ENCODE measurements around the gene ERCC3. TPM values are rescaled to one million over a fixed set of nuclear protein-coding genes. Genes with fewer than 3 reads are reported as not detected.

Gene ERCC3
- total and polyA plus RNA-seq, 7 experiments from 2014 or later, result 15.9 to 71.5 (median 49.7) TPM

DNA sequence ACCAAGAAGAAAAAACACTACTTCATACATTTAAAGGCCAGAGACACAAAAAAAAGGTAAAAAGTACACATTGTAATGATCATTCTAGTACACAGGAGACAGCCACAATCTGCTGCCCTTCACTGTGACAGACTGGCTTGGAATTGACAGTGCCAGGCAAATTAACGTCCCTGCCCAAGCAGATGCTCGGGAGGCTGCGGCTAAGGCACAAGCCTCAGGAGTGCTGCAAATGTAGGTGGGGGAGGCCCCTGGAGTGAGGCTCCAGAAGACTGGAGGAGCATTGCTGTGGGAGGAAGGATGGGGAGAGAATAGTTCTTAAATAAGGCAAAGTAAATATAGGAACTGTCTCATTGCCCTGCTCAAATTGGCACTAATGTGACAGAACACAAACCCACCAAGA, 18.6 kb downstream of the ERCC3 start:
- peak overlapping the region in 5 of 9 donors; percentile 59 to 87 (median 79) for H3K27ac Mint-ChIP-seq
- CTCF ChIA-PET, result no interaction called here
- POLR2A ChIA-PET, result no interaction called here
- no peak for DNase-seq
- H3K4me1 ChIP-seq (ENCODE audit: control insufficient read depth in 2 of 2, insufficient read depth in 2 of 2, low read length in 2 of 2), result no peaks in the 10 kb centered on the region
- peaks cover 25 to 96% (median 38%) of the 10 kb centered on the region in 3 experiments for H3K36me3 ChIP-seq (ENCODE audit: control insufficient read depth in 2 of 3, insufficient read depth in 3 of 3, low read length in 3 of 3)
- H3K27me3 ChIP-seq (ENCODE audit: control insufficient read depth in 2 of 2, insufficient read depth in 2 of 2, low read length in 2 of 2), result no peaks in the 10 kb centered on the region
- H3K9me3 ChIP-seq (ENCODE audit: control insufficient read depth in 2 of 3, low read length in 3 of 3), result no peaks in the 10 kb centered on the region
- H3K4me3 ChIP-seq (ENCODE audit: low read length), result no peak overlapping the region
- intact Hi-C loops (cut with micrococcal nuclease), result no loop called here
- H3K27me3 Mint-ChIP-seq, result no peaks in the 10 kb centered on the region
- peak overlapping the region in 1 of 10 donors; percentile 22 for H3K4me3 Mint-ChIP-seq
- H3K27ac ChIP-seq (ENCODE audit: low read depth, low read length), result no peak overlapping the region
- ATAC-seq, result no peak
- H3K4me1 Mint-ChIP-seq, result peaks cover 9 to 21% (median 13%) of the 10 kb centered on the region in 7 donors
- no peaks in the 10 kb centered on the region for H3K9me3 Mint-ChIP-seq
- peaks cover 22 to 82% (median 42%) of the 10 kb centered on the region in 5 donors for H3K36me3 Mint-ChIP-seq

DNA sequence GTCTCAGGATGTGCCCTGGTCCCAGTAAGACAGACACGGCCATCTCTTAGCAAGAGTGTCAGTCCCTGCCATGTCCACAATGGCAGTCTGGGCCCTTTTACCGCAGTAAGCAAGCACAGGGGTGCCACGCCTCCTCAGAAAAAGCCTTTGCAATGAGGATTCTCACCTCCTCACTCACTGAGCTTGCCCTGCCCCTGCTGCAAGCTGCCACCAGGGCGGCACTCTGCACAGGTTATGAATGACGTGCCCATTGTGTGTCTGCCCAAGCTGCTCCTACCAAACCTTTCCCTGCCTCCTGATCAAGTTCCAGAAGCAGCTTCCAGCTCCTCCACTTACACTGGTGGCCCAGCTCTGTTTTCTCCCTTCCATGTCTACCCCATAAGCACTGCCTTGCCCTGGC, 23.3 kb downstream of the ERCC3 start:
- Mint-ChIP-seq H3K9me3 (no peaks in the 10 kb centered on the region), H3K27ac (peak overlapping the region in 3 of 9 donors; percentile 19 to 41 (median 31)), H3K4me1 (peaks cover 0 to 8% (median 4%) of the 10 kb centered on the region in 7 donors), H3K36me3 (peaks cover 31 to 76% (median 51%) of the 10 kb centered on the region in 5 donors), H3K27me3 (no peaks in the 10 kb centered on the region), H3K4me3 (peak overlapping the region in 1 of 10 donors; percentile 3)
- H3K27ac ChIP-seq (ENCODE audit: low read depth, low read length), result no peak overlapping the region
- H3K4me3 ChIP-seq (ENCODE audit: low read length), result no peak overlapping the region
- CTCF ChIA-PET, result no interaction called here
- no peaks in the 10 kb centered on the region for H3K27me3 ChIP-seq (ENCODE audit: control insufficient read depth in 2 of 2, insufficient read depth in 2 of 2, low read length in 2 of 2)
- no peaks in the 10 kb centered on the region for H3K4me1 ChIP-seq (ENCODE audit: control insufficient read depth in 2 of 2, insufficient read depth in 2 of 2, low read length in 2 of 2)
- H3K36me3 ChIP-seq (ENCODE audit: control insufficient read depth in 2 of 3, insufficient read depth in 3 of 3, low read length in 3 of 3), result peaks cover 27 to 79% (median 35%) of the 10 kb centered on the region in 3 experiments
- intact Hi-C loops (cut with micrococcal nuclease), result no loop called here
- POLR2A ChIA-PET, result interaction anchor here (0.6 kb wide), 1 partner anchor 118 kb away, joined by 3 read pairs; no protein-coding TSS in a partner anchor
- no peak for DNase-seq
- no peaks in the 10 kb centered on the region for H3K9me3 ChIP-seq (ENCODE audit: control insufficient read depth in 2 of 3, low read length in 3 of 3)
- ATAC-seq, result no peak

DNA sequence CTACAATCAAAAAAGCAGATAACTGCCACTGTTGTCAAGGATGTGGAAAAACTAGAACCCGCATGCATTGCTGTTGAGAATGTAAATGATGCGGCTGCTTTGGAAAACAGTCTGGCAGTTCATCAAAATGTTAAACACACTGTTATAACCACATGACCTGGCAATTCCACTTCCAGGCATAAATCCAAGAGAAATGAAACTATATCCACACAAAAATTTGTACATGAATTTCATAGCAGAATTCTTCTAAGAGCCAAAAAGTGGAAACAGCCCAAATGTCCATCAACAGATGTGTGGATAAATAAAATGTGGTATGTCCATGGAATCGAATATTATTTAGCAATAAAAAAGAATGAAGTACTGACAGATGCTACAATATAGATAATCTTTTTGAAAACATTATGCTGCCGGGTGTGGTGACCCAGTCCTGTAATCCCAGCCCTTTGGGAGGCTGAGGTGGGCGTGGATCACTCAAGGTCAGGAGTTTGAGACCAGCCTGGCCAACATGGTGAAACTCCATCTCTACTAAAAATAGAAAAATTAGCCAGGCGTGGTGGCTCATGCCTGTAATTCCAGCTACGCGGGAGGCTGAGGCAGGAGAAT, 32.0 kb downstream of the ERCC3 start:
- peaks cover 17 to 70% (median 45%) of the 10 kb centered on the region in 5 donors for H3K36me3 Mint-ChIP-seq
- no peaks in the 10 kb centered on the region for H3K9me3 Mint-ChIP-seq
- H3K4me1 Mint-ChIP-seq, result peaks cover 0 to 1% (median 0%) of the 10 kb centered on the region in 7 donors
- peak overlapping the region in 1 of 9 donors; percentile 32 for H3K27ac Mint-ChIP-seq
- no peaks in the 10 kb centered on the region for H3K27me3 ChIP-seq (ENCODE audit: control insufficient read depth in 2 of 2, insufficient read depth in 2 of 2, low read length in 2 of 2)
- intact Hi-C loops (cut with micrococcal nuclease), result no loop called here
- ATAC-seq, result no peak
- no peak overlapping the region for H3K4me3 Mint-ChIP-seq
- POLR2A ChIA-PET, result no interaction called here
- H3K27ac ChIP-seq (ENCODE audit: low read depth, low read length), result no peak overlapping the region
- H3K27me3 Mint-ChIP-seq, result no peaks in the 10 kb centered on the region
- H3K4me3 ChIP-seq (ENCODE audit: low read length), result no peak overlapping the region
- H3K4me1 ChIP-seq (ENCODE audit: control insufficient read depth in 2 of 2, insufficient read depth in 2 of 2, low read length in 2 of 2), result no peaks in the 10 kb centered on the region
- no peak for DNase-seq
- H3K36me3 ChIP-seq (ENCODE audit: control insufficient read depth in 2 of 3, insufficient read depth in 3 of 3, low read length in 3 of 3), result peaks cover 6 to 57% (median 10%) of the 10 kb centered on the region in 3 experiments
- H3K9me3 ChIP-seq (ENCODE audit: control insufficient read depth in 2 of 3, low read length in 3 of 3), result no peaks in the 10 kb centered on the region
- CTCF ChIA-PET, result no interaction called here

DNA sequence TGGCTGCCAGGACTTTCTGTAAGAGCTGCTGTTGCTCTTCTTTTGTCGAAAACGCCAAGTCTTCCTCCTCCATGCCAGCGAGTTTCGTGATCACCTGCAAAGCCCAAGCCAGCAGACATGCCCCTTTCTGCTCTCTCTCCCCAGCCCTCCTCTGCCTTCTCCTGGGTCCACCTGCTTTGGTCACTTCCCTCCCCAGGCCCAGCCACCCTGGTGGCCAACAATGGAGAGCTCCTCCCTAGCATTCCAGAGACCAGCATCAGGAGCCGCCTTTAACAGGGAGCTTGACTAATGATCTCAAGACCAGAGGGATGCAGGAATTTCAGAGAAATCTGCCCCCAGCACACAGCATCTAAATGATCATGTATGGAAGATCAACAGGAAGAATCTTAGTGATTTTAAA, 34.6 kb downstream of the ERCC3 start:
- H3K27ac ChIP-seq (ENCODE audit: low read depth, low read length), result no peak overlapping the region
- ATAC-seq (no peak), DNase-seq (no peak)
- Mint-ChIP-seq H3K27ac (peak overlapping the region in 3 of 9 donors; percentile 11 to 62 (median 62)), H3K4me1 (peaks cover 0 to 8% (median 1%) of the 10 kb centered on the region in 7 donors), H3K9me3 (no peaks in the 10 kb centered on the region), H3K4me3 (no peak overlapping the region), H3K27me3 (no peaks in the 10 kb centered on the region), H3K36me3 (peaks cover 14 to 60% (median 43%) of the 10 kb centered on the region in 5 donors)
- H3K4me3 ChIP-seq (ENCODE audit: low read length), result no peak overlapping the region
- no peaks in the 10 kb centered on the region for H3K4me1 ChIP-seq (ENCODE audit: control insufficient read depth in 2 of 2, insufficient read depth in 2 of 2, low read length in 2 of 2)
- no peaks in the 10 kb centered on the region for H3K27me3 ChIP-seq (ENCODE audit: control insufficient read depth in 2 of 2, insufficient read depth in 2 of 2, low read length in 2 of 2)
- no peaks in the 10 kb centered on the region for H3K9me3 ChIP-seq (ENCODE audit: control insufficient read depth in 2 of 3, low read length in 3 of 3)
- peaks cover 6 to 63% (median 9%) of the 10 kb centered on the region in 3 experiments for H3K36me3 ChIP-seq (ENCODE audit: control insufficient read depth in 2 of 3, insufficient read depth in 3 of 3, low read length in 3 of 3)
- ChIA-PET CTCF (no interaction called here), POLR2A (no interaction called here)
- intact Hi-C loops (cut with micrococcal nuclease), result no loop called here

DNA sequence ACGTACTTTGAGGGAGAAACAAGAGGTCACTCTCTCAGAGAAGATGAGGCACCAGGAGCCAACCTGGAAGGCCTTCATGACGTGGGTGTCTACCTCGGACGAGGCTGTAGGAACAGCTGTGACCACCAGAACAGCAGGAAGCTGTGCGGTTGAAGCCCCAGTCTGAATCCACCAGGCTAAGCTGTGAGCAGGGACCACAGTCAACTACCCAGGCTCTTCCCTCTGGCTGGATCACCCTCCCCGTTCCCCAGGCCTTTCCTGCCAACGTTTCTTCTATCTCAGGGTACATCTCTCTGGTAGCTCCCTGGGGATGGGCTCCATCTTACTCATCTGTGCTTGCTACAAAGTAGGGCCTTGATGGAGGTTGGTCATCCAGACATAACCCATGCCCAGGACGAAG, 37.1 kb downstream of the ERCC3 start:
- Histone ChIP-seq H3K27ac (ENCODE audit: low read depth, low read length) (no peak overlapping the region), H3K27me3 (ENCODE audit: control insufficient read depth in 2 of 2, insufficient read depth in 2 of 2, low read length in 2 of 2) (no peaks in the 10 kb centered on the region), H3K4me3 (ENCODE audit: low read length) (no peak overlapping the region), H3K4me1 (ENCODE audit: control insufficient read depth in 2 of 2, insufficient read depth in 2 of 2, low read length in 2 of 2) (no peaks in the 10 kb centered on the region), H3K36me3 (ENCODE audit: control insufficient read depth in 2 of 3, insufficient read depth in 3 of 3, low read length in 3 of 3) (peaks cover 6 to 54% (median 9%) of the 10 kb centered on the region in 3 experiments), H3K9me3 (ENCODE audit: control insufficient read depth in 2 of 3, low read length in 3 of 3) (no peaks in the 10 kb centered on the region)
- H3K4me1 Mint-ChIP-seq, result peaks cover 0 to 8% (median 1%) of the 10 kb centered on the region in 7 donors
- no peaks in the 10 kb centered on the region for H3K27me3 Mint-ChIP-seq
- H3K9me3 Mint-ChIP-seq, result no peaks in the 10 kb centered on the region
- H3K36me3 Mint-ChIP-seq, result peaks cover 14 to 51% (median 33%) of the 10 kb centered on the region in 5 donors
- no peak overlapping the region for H3K27ac Mint-ChIP-seq
- ChIA-PET POLR2A (no interaction called here), CTCF (no interaction called here)
- intact Hi-C loops (cut with micrococcal nuclease), result no loop called here
- ATAC-seq (no peak), DNase-seq (no peak)
- H3K4me3 Mint-ChIP-seq, result no peak overlapping the region

DNA sequence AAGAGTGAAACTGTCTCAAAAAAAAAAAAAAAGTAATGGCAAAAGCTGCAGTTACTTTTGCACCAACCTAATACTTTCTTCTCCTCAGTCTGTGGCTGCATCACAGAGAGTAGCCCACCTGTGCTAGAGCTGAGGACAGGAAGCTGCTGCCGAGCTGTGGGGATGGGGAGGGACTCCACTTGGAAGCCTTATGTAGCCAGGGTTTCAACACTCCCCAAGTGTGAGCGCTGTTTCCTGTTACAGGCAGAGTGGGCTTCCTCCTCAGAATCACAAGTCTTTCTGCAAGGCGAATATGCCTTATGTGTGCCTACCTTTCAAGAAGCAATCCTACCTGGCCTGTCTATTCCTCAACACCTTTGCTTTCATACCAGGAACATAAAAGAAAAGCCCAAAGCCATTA, 37.6 kb downstream of the ERCC3 start:
- peaks cover 5 to 49% (median 9%) of the 10 kb centered on the region in 3 experiments for H3K36me3 ChIP-seq (ENCODE audit: control insufficient read depth in 2 of 3, insufficient read depth in 3 of 3, low read length in 3 of 3)
- H3K4me1 ChIP-seq (ENCODE audit: control insufficient read depth in 2 of 2, insufficient read depth in 2 of 2, low read length in 2 of 2), result no peaks in the 10 kb centered on the region
- Mint-ChIP-seq H3K4me1 (peaks cover 0 to 8% (median 1%) of the 10 kb centered on the region in 7 donors), H3K36me3 (peaks cover 14 to 55% (median 34%) of the 10 kb centered on the region in 5 donors), H3K27me3 (no peaks in the 10 kb centered on the region), H3K27ac (peak overlapping the region in 1 of 9 donors; percentile 48), H3K9me3 (no peaks in the 10 kb centered on the region), H3K4me3 (no peak overlapping the region)
- DNase-seq (no peak), ATAC-seq (no peak)
- H3K27me3 ChIP-seq (ENCODE audit: control insufficient read depth in 2 of 2, insufficient read depth in 2 of 2, low read length in 2 of 2), result no peaks in the 10 kb centered on the region
- CTCF ChIA-PET, result interaction anchor here (0.8 kb wide), 1 partner anchor 22 kb away, joined by 3 read pairs; no protein-coding TSS in a partner anchor
- POLR2A ChIA-PET, result no interaction called here
- intact Hi-C loops (cut with micrococcal nuclease), result no loop called here
- no peak overlapping the region for H3K4me3 ChIP-seq (ENCODE audit: low read length)
- H3K27ac ChIP-seq (ENCODE audit: low read depth, low read length), result no peak overlapping the region
- no peaks in the 10 kb centered on the region for H3K9me3 ChIP-seq (ENCODE audit: control insufficient read depth in 2 of 3, low read length in 3 of 3)

DNA sequence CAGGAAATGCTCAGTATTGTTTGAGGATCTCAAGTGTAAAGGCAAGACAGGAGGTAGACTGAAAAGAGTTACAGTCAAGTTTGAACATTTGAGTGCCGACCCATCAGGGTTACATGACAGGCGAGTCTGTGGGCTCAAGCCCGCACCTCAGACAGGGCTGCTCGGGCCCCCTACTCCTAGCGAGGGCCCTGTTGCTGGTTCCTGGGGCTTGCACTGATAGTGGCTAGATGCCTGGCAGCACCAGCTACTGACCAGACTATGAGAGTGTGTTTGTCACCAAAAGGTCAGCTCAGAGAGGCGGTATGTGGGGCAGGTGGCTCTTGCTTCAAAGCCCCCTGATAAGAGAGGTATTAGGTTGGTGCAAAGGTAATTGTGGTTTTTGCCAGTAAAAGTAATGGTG, 38.2 kb downstream of the ERCC3 start:
- DNase-seq (no peak), ATAC-seq (no peak)
- Mint-ChIP-seq H3K27me3 (no peaks in the 10 kb centered on the region), H3K4me1 (peaks cover 0 to 8% (median 1%) of the 10 kb centered on the region in 7 donors), H3K4me3 (no peak overlapping the region), H3K9me3 (no peaks in the 10 kb centered on the region), H3K27ac (peak overlapping the region in 5 of 9 donors; percentile 13 to 65 (median 36)), H3K36me3 (peaks cover 14 to 53% (median 32%) of the 10 kb centered on the region in 5 donors)
- Histone ChIP-seq H3K4me3 (ENCODE audit: low read length) (no peak overlapping the region), H3K27me3 (ENCODE audit: control insufficient read depth in 2 of 2, insufficient read depth in 2 of 2, low read length in 2 of 2) (no peaks in the 10 kb centered on the region), H3K36me3 (ENCODE audit: control insufficient read depth in 2 of 3, insufficient read depth in 3 of 3, low read length in 3 of 3) (peaks cover 0 to 43% (median 9%) of the 10 kb centered on the region in 3 experiments), H3K9me3 (ENCODE audit: control insufficient read depth in 2 of 3, low read length in 3 of 3) (no peaks in the 10 kb centered on the region), H3K27ac (ENCODE audit: low read depth, low read length) (no peak overlapping the region), H3K4me1 (ENCODE audit: control insufficient read depth in 2 of 2, insufficient read depth in 2 of 2, low read length in 2 of 2) (no peaks in the 10 kb centered on the region)
- intact Hi-C loops (cut with micrococcal nuclease), result no loop called here
- CTCF ChIA-PET, result interaction anchor here (0.8 kb wide), 1 partner anchor 23 kb away, joined by 3 read pairs; no protein-coding TSS in a partner anchor
- POLR2A ChIA-PET, result no interaction called here
